ENCODE measurements around the gene PRKCQ. TPM values are rescaled to one million over a fixed set of nuclear protein-coding genes. Genes with fewer than 3 reads are reported as not detected.

Gene PRKCQ
- total RNA-seq, 1 experiment from 2014 or later = 12.1 TPM

GRCh38 chr10:6530966-6531365 is 49.1 kb downstream of the PRKCQ start:
- Histone ChIP-seq H3T11ph (ENCODE audit: low read length) (no peak overlapping the region), H2BK20ac (ENCODE audit: low read depth, low read length, poor library complexity, severe bottlenecking) (no peak overlapping the region), H3K23ac (ENCODE audit: insufficient read length, low read depth, low read length) (no peak overlapping the region), H3K9ac (ENCODE audit: extremely low read depth, insufficient read length, low read length) (no peak overlapping the region), H3K18ac (ENCODE audit: insufficient read length, low read depth, low read length) (no peak overlapping the region), H3K9me3 (ENCODE audit: control insufficient read depth, low read depth, low read length) (no peaks in the 10 kb centered on the region), H4K5ac (ENCODE audit: insufficient read length, low read depth, low read length) (no peak overlapping the region), H3K56ac (ENCODE audit: insufficient read length, low read depth, low read length) (no peak overlapping the region), H3K27ac (ENCODE audit: insufficient read length, low read depth, low read length) (no peak overlapping the region), H3K4me1 (ENCODE audit: insufficient read depth, low read length) (peaks cover 4% of the 10 kb centered on the region; the same call in 1 of the 2 replicates), H4K8ac (replicated peaks; ENCODE audit: insufficient read length, low read depth, low read length) (no peak overlapping the region), H2BK15ac (ENCODE audit: low read depth, low read length) (no peak overlapping the region), H2BK5ac (ENCODE audit: insufficient read length, low read length) (no peak overlapping the region), H3K4me2 (ENCODE audit: insufficient read depth, insufficient read length, low read length) (no peak overlapping the region), H4K91ac (ENCODE audit: insufficient read length, low read depth, low read length) (no peak overlapping the region), H4K20me1 (ENCODE audit: control insufficient read depth, insufficient read depth, insufficient read length) (no peaks in the 10 kb centered on the region), H3K79me1 (ENCODE audit: insufficient read depth, low read depth, low read length, poor library complexity, severe bottlenecking) (no peaks in the 10 kb centered on the region), H2AK5ac (ENCODE audit: insufficient read length, low read length) (no peak overlapping the region), H3K79me2 (ENCODE audit: insufficient read depth, low read length) (peaks cover 2% of the 10 kb centered on the region; the same call in 1 of the 2 replicates), H2BK120ac (ENCODE audit: low read depth, low read length, poor library complexity, severe bottlenecking) (no peak overlapping the region), H3K4ac (ENCODE audit: low read depth, low read length) (no peak overlapping the region), H2AFZ (ENCODE audit: low read length) (no peak overlapping the region), H2BK12ac (ENCODE audit: insufficient read length, low read depth, low read length) (no peak overlapping the region), H3K27me3 (ENCODE audit: insufficient read depth, low read length) (no peaks in the 10 kb centered on the region), H3K14ac (ENCODE audit: insufficient read depth, low read length) (no peak overlapping the region), H3K23me2 (ENCODE audit: insufficient read length, low read depth, low read length, poor library complexity, severe bottlenecking) (no peaks in the 10 kb centered on the region)
- H3K4me1 Mint-ChIP-seq = peaks cover 8 to 16% of the 10 kb centered on the region in 2 experiments
- TF ChIP-seq CTCF (conservative IDR thresholded peaks at IDR 0.05) = no peak
- no peak overlapping the region for H3K27ac Mint-ChIP-seq
- no CpG with 5 or more reads among the region's 4 CpGs for WGBS (ENCODE audit: extremely low coverage, insufficient read length, low lambda C conversion rate)
- no peaks in the 10 kb centered on the region for H3K9me3 Mint-ChIP-seq
- no peaks in the 10 kb centered on the region for H3K36me3 Mint-ChIP-seq (ENCODE audit: insufficient read depth in 1 of 3, low read depth in 3 of 3)
- no peak for DNase-seq
- no peaks in the 10 kb centered on the region for H3K27me3 Mint-ChIP-seq (ENCODE audit: low read depth)
- H3K4me3 Mint-ChIP-seq = no peak overlapping the region
